Measurements from ENCODE around the gene EPS15. TPM values are rescaled to one million over a fixed set of nuclear protein-coding genes. Genes with fewer than 3 reads are reported as not detected.
"Not testable (repeated sequence)": the region's sequence is repeated elsewhere in the genome, so short reads cannot be mapped to it uniquely, and the experiment has no call there.

Gene EPS15
- total RNA-seq, 8 experiments from 2014 or later = 35.2 to 230 (median 119) TPM

DNA sequence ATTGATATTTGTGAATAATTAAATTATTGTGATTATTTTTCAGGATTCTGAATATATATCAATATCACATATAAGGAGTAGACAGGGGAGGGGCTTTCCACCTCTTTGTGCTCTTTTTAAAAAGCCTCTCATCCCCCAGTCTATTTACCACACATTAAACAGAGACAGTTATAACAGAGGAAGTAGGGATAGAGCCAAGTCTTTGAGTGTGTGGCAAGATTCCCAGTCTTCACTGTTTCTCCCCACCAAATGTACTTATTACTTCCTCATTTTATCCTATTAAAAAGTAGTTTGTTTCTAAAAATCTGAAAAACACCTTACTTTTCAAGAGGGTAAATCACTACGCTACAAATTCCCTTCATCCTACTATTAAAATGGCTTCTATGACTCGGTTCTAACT is 46.7 kb downstream of the EPS15 start:
- H3K27ac ChIP-seq = no peak overlapping the region
- no peak for ATAC-seq (replicated peaks in 6 of 8)
- no peaks in the 10 kb centered on the region for H3K4me1 ChIP-seq (replicated peaks in 1 of 2)
- in situ Hi-C loops (cut with MboI; ENCODE audit: low pct_unique_long_range_greater_than_20kb in 2 of 9, low sequenced_read_pairs in 9 of 9, unreplicated experiment in 9 of 9) = no loop called here
- WGBS, 10 experiments = 32 to 100% (median 92%) methylated on average over 1 to 2 of the region's 2 CpGs; no CpG with 5 or more reads in 1 of the 10 experiments
- no peak overlapping the region for H3K4me3 ChIP-seq

DNA sequence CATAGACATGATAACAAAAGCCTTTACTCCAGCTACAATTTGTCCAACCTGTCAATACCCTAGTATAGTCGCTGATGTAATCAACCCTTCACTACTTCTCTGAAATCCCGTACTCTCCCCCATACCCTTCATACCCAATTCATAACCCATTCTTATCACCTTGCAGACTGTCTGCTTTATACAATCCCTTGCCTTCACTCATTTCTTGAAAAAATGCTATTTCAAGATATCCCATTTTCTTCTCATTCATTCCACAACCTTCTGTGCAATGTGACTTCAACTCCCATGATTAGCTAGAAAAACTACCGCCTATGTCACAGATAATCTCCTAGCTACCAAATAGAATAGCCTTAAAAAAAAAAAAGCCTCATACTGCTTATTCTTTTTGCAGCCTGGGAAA is 49.5 kb downstream of the EPS15 start:
- in situ Hi-C loops (cut with MboI; ENCODE audit: low pct_unique_long_range_greater_than_20kb in 2 of 9, low sequenced_read_pairs in 9 of 9, unreplicated experiment in 9 of 9) = no loop called here
- 17 to 100% (median 91%) methylated on average over 1 to 3 of the region's 3 CpGs for WGBS, 10 experiments
- Histone ChIP-seq H3K27ac (no peak overlapping the region), H3K4me3 (no peak overlapping the region), H3K4me1 (replicated peaks in 1 of 2) (no peaks in the 10 kb centered on the region)
- no peak for ATAC-seq (replicated peaks in 6 of 8)

DNA sequence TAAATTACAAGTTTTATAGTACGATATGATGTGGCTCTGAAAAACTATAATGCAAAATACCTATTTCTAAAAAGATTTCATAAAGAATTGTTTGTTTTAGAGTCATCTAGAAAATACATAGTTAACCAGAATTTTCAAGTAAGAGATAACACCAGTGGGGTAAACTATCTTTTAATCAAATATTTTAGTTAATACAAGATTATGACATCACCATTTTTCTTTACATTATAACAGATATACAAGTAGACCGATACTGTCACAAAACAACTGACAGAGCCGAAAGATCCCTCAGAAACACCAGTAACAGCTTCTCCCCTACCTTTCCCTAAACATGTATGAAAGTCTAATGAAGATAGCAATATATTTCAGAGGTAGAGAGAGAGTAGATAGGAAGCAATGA is 54.2 kb downstream of the EPS15 start:
- H3K4me1 ChIP-seq (replicated peaks in 1 of 2) = no peaks in the 10 kb centered on the region
- ATAC-seq (replicated peaks in 6 of 8) = no peak
- in situ Hi-C loops (cut with MboI; ENCODE audit: low pct_unique_long_range_greater_than_20kb in 2 of 9, low sequenced_read_pairs in 9 of 9, unreplicated experiment in 9 of 9) = no loop called here
- no peak overlapping the region for H3K27ac ChIP-seq
- 94 to 100% (median 97%) methylated on average over 2 to 3 of the region's 3 CpGs; no CpG with 5 or more reads in 1 of the 10 experiments for WGBS, 10 experiments
- no peak overlapping the region for H3K4me3 ChIP-seq

DNA sequence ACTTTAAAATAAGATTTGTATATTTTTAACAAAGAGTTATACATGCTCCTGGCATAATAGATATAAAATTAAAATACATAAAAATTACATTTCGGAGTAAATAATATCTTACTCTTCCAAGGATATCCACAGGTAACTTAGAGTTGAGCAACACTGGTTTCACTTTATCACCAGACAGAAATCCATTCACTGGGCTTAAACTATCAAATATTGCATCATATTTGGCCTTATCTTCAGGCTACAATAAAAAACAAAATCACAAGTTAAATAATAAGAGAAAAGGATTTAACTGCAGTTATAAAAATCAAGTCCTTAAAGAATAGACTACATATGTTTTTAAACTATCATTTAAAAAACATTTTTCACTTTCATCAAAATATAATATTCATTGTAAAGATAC is 55.5 kb downstream of the EPS15 start:
- WGBS, 10 experiments = 86 to 100% (median 94%) methylated on average over 1 of the region's 1 CpG; no CpG with 5 or more reads in 2 of the 10 experiments
- Histone ChIP-seq H3K4me1 (replicated peaks in 1 of 2) (no peaks in the 10 kb centered on the region), H3K27ac (no peak overlapping the region), H3K4me3 (no peak overlapping the region)
- in situ Hi-C loops (cut with MboI; ENCODE audit: low pct_unique_long_range_greater_than_20kb in 2 of 9, low sequenced_read_pairs in 9 of 9, unreplicated experiment in 9 of 9) = no loop called here
- no peak for ATAC-seq (replicated peaks in 6 of 8)

DNA sequence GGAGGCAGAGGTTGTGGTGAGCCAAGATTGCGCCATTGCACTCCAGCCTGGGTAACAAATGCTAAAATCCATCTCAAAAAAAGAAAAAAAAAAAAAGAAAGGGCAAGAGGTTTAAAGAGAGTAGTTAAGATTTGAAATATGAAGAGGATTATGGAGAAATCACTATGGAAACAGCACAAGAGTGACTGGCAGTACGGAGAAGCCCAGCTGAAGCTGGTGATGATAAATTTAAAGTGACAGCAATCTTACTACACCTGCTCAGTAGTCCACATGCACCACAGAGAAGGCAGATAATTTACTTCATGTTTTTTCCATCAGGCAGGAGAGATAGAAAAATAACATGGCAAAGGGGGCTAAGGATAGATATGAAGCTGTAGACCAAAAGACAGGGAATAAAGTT is 56.8 kb downstream of the EPS15 start:
- H3K4me3 ChIP-seq; H3K27ac ChIP-seq; in situ Hi-C loops (cut with MboI; ENCODE audit: low pct_unique_long_range_greater_than_20kb in 2 of 9, low sequenced_read_pairs in 9 of 9, unreplicated experiment in 9 of 9); ATAC-seq (replicated peaks in 6 of 8); H3K4me1 ChIP-seq (replicated peaks in 1 of 2): not testable (repeated sequence)
- 20 to 100% (median 86%) methylated on average over 1 to 2 of the region's 2 CpGs; no CpG with 5 or more reads in 1 of the 10 experiments for WGBS, 10 experiments

DNA sequence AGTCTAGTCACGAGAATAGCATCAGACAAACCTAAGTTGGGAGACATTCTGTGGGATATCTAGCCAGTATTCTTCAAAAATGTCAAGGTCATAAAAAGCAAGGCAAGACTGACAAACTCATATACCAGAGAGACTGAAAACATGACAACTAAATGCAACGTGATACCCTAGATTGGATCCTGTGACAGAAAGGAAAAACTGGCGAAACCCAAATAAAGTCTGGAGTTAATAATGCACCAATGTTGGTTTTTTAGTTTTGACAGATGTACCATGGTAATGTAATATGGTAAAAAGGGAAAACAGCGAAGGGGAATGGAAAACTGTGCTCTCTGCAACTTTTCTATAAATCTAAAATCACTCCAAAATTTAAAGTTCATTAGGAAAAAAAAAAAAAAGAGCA is 64.5 kb downstream of the EPS15 start:
- in situ Hi-C loops (cut with MboI; ENCODE audit: low pct_unique_long_range_greater_than_20kb in 2 of 9, low sequenced_read_pairs in 9 of 9, unreplicated experiment in 9 of 9) = no loop called here
- no peak overlapping the region for H3K4me3 ChIP-seq
- H3K27ac ChIP-seq = no peak overlapping the region
- H3K4me1 ChIP-seq (replicated peaks in 1 of 2) = no peaks in the 10 kb centered on the region
- no peak for ATAC-seq (replicated peaks in 6 of 8)
- 46 to 100% (median 88%) methylated on average over 2 to 4 of the region's 4 CpGs for WGBS, 10 experiments

DNA sequence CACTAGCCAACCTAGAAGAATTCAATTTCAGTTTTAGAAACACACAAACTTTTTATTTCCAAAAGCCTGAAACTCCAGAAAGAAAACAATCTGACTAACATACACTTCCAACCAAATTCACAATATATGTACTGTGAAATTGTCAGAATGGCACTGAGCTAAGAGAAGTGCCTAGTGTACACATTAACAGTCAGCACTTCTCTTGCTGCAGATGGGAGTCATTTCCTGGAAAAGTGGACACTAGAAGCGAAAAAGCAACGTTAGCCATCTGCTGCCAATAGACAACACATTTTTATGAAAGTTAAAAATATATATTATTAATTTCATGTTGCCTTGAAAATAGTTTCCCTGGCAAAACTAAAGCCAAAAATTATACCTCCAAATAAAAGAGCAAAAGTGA is 66.1 kb downstream of the EPS15 start:
- Histone ChIP-seq H3K27ac (no peak overlapping the region), H3K4me1 (replicated peaks in 1 of 2) (no peaks in the 10 kb centered on the region), H3K4me3 (no peak overlapping the region)
- ATAC-seq (replicated peaks in 6 of 8) = no peak
- in situ Hi-C loops (cut with MboI; ENCODE audit: low pct_unique_long_range_greater_than_20kb in 2 of 9, low sequenced_read_pairs in 9 of 9, unreplicated experiment in 9 of 9) = no loop called here
- WGBS, 10 experiments = 0 to 100% (median 74%) methylated on average over 1 to 2 of the region's 2 CpGs; no CpG with 5 or more reads in 2 of the 10 experiments

DNA sequence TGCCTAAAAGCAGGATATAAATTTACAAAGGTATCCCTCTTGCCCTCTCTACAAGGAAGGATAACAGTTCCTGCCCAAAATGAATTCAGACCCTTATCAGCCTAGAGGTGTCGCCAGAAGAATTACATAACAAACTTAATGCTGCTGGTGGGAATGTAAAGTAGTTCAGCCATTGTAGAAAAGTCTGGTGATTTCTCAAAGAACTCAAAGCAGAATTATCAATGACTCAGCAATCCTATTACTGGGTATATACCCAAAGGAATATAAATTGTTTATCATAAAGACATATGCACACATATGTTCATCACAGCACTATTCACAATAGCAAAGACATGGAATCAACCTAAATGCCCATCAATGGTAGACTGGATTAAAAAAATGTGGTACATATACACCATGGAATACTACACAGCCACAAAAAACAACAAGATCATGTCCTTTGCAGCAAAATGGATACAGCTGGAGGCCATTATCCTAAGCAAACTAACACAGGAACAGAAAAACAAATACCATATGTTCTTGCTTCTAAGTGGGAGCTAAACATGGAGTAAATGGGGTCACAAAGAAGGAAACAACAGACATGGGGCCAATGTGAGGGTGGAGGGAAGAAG is 70.1 kb downstream of the EPS15 start:
- in situ Hi-C loops (cut with MboI; ENCODE audit: low pct_unique_long_range_greater_than_20kb in 2 of 9, low sequenced_read_pairs in 9 of 9, unreplicated experiment in 9 of 9); ATAC-seq (replicated peaks in 6 of 8); H3K4me3 ChIP-seq; H3K27ac ChIP-seq; H3K4me1 ChIP-seq (replicated peaks in 1 of 2): not testable (repeated sequence)
- 86 to 100% (median 100%) methylated on average over 1 of the region's 1 CpG; no CpG with 5 or more reads in 2 of the 10 experiments for WGBS, 10 experiments

DNA sequence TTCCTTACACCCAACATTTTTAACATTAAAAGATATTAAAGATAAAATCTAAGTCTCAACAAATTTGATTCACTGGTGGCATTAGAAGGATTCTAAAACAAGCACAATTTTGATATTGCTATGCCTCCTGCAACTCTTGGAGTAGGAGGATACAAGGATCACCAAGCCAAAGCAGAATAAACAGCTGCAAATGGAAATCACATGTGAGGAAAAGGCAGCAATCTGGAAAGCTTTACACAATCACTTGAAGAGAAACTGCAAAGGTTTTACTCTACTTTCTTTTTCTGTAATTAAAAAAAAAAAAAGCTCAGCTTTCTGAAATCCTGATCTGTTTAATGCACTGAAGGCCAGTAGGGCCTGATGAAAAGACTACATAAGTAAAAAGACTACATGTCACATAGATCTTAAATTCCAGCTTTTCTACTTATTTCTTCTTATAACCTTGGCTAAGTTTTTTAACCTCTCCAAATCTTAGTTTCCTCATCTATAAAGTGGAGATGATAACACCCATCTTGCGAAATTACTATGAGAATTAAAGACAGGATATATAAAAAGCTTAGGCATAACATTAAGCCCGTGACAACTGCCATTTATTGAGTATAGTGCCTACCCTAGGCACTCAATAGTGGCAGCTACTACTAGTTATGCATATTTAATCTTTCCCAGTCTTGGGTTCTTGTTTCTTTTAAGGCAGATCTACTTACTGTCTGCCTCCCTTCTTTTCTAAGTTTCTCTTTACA is 73.5 kb downstream of the EPS15 start:
- Histone ChIP-seq H3K27ac (no peak overlapping the region), H3K4me3 (no peak overlapping the region), H3K4me1 (replicated peaks in 1 of 2) (no peaks in the 10 kb centered on the region)
- in situ Hi-C loops (cut with MboI; ENCODE audit: low pct_unique_long_range_greater_than_20kb in 2 of 9, low sequenced_read_pairs in 9 of 9, unreplicated experiment in 9 of 9) = no loop called here
- WGBS, 10 experiments = 57 to 100% (median 97%) methylated on average over 1 to 2 of the region's 2 CpGs
- ATAC-seq (replicated peaks in 6 of 8) = peak in 1 of 8 experiments; percentile 43

DNA sequence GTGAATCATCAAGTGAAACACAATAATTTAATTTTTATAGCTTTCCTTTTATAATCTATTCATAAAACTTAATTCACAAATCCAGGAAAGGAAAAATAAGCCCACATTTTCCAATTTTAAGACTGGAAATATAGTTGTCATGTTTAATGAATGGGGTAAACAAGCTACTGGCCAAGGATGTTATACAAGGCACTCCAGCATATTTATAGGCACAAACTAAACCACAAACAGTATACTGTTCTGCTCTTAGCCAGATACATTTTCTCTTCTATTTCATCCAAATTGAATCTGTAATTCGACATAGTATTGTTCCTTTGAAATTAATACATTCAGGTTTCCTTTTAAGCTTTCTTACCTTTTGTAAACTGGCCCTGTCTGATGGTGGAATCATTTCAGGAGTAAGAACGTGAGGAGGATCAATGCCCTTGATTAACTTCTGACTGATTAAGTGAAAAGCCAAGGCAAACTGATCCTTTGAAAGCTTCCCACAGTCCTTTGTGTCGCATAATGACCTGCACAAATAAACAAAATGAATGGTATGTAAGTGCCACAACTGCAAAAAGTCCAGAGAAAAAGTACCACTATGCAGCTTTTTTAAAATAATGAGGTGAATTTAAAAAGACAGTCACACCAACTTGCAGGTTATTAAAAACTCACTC is 74.4 kb downstream of the EPS15 start:
- WGBS, 10 experiments = 38 to 98% (median 83%) methylated on average over 1 to 3 of the region's 3 CpGs; no CpG with 5 or more reads in 1 of the 10 experiments
- Histone ChIP-seq H3K4me3 (no peak overlapping the region), H3K4me1 (replicated peaks in 1 of 2) (no peaks in the 10 kb centered on the region), H3K27ac (no peak overlapping the region)
- ATAC-seq (replicated peaks in 6 of 8) = no peak
- in situ Hi-C loops (cut with MboI; ENCODE audit: low pct_unique_long_range_greater_than_20kb in 2 of 9, low sequenced_read_pairs in 9 of 9, unreplicated experiment in 9 of 9) = no loop called here

DNA sequence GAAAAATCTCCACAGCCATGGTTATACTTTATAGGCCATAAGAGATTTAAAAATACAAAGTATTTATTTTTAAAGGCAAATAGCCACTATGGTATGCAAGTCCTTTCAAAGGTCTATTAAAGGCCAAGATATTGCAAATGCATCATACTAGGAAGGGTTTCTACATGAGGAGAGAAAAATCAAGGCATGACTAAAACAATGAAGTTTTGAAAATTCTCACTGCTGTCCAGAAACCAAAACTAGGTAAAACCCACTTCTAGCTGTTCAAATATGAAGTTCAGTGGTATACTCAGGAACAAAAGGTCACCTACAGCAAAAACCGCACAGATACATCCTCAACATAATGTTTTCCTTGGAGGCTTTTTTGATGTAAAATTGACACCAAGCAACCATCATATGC is 75.0 kb downstream of the EPS15 start:
- H3K4me1 ChIP-seq (replicated peaks in 1 of 2) = no peaks in the 10 kb centered on the region
- no peak overlapping the region for H3K27ac ChIP-seq
- in situ Hi-C loops (cut with MboI; ENCODE audit: low pct_unique_long_range_greater_than_20kb in 2 of 9, low sequenced_read_pairs in 9 of 9, unreplicated experiment in 9 of 9) = no loop called here
- WGBS, 10 experiments = 78 to 100% (median 100%) methylated on average over 1 of the region's 1 CpG; no CpG with 5 or more reads in 1 of the 10 experiments
- no peak overlapping the region for H3K4me3 ChIP-seq
- ATAC-seq (replicated peaks in 6 of 8) = no peak

DNA sequence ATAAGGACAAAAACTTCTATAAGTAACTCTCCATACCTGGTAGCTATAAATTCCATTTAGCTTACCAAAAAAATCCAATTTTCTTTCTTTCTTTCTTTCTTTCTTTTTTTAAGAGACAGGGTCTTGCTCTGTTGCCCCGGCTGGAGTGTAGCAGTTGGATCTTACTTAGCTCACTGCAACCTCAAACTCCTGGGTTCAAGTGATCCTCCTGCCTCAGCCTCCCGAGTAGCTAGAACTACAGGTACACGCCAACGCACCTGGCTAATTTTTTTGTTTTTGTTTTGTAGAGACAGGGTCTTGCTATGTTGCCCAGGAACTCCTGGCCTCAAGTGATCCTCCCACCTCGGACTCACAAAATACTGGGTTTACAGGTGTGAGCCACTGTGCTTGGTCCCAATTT is 75.5 kb downstream of the EPS15 start:
- in situ Hi-C loops (cut with MboI; ENCODE audit: low pct_unique_long_range_greater_than_20kb in 2 of 9, low sequenced_read_pairs in 9 of 9, unreplicated experiment in 9 of 9) = no loop called here
- no peak overlapping the region for H3K4me3 ChIP-seq
- no peak overlapping the region for H3K27ac ChIP-seq
- no peaks in the 10 kb centered on the region for H3K4me1 ChIP-seq (replicated peaks in 1 of 2)
- ATAC-seq (replicated peaks in 6 of 8) = no peak
- 89 to 100% (median 94%) methylated on average over 2 to 5 of the region's 5 CpGs; no CpG with 5 or more reads in 2 of the 10 experiments for WGBS, 10 experiments

DNA sequence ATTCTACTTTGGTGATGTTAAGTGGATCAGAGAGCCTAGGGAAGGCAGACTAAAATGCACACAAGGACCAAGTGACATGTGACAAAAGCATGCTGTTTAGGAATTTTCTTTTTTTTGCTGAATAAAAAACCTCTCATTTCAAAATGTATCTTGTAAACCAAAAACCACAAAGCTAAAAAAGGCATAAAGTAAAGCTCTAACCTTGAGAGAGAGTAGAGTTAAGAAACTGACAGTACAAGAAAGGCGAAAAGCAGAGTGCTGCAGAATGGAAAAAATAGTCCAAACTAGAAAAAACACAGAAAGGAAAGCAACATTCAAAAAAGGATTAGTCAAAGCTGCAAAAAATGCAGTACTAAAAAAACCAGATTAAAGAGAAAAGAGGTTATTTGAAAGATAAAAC is 76.5 kb downstream of the EPS15 start:
- Histone ChIP-seq H3K4me3 (no peak overlapping the region), H3K27ac (no peak overlapping the region), H3K4me1 (replicated peaks in 1 of 2) (no peaks in the 10 kb centered on the region)
- no peak for ATAC-seq (replicated peaks in 6 of 8)
- in situ Hi-C loops (cut with MboI; ENCODE audit: low pct_unique_long_range_greater_than_20kb in 2 of 9, low sequenced_read_pairs in 9 of 9, unreplicated experiment in 9 of 9) = no loop called here
- WGBS, 10 experiments = 44 to 100% (median 100%) methylated on average over 1 of the region's 1 CpG

All from motor neuron (in vitro differentiated cells).